ENCODE data around the gene SELENOI.

- TF ChIP-seq CTCF (IDR thresholded peaks at IDR 0.05) (no peak), EP300 (IDR thresholded peaks at IDR 0.05) (no peak)
Observed at GRCh38 chr2:26442301-26442700, 96.4 kb downstream of the SELENOI start.
